ENCODE data around the gene GPR137C. TPM values are rescaled to one million over a fixed set of nuclear protein-coding genes. Genes with fewer than 3 reads are reported as not detected.

The GPR137C gene
- 1.6 and 6.1 TPM in 2 replicates for total RNA-seq (ENCODE audit: low replicate concordance)
- long read RNA-seq: 0 reads

GRCh38 chr14:52552063-52552988, at the start of gene GPR137C, which contains the start of gene TXNDC16:
Gene GPR137C, plus strand, starts transcription at chr14:52552836. Its CDS starts 312 bp downstream, at chr14:52553148.
Gene TXNDC16, minus strand, starts transcription at chr14:52552505. Its CDS starts 8,948 bp downstream, at chr14:52543557.
- TF ChIP-seq CTCF (conservative IDR thresholded peaks at IDR 0.05): no peak
- peak; percentile 98 for DNase-seq (ENCODE audit: extremely low spot score, unreplicated experiment)
- Mint-ChIP-seq H3K27ac (peak within 1 kb of the TSS; percentile 94), H3K9me3 (peaks cover 7% of the 10 kb centered on the region), H3K27me3 (no peaks in the 10 kb centered on the region), H3K4me1 (ENCODE audit: unreplicated experiment) (peaks cover 15% of the 10 kb centered on the region), H3K4me3 (peak within 1 kb of the TSS; percentile 99), H3K36me3 (peaks cover 8% of the 10 kb centered on the region)

- DNase-seq (ENCODE audit: extremely low spot score, unreplicated experiment): no peak
- no peak overlapping the region for H3K27ac Mint-ChIP-seq
- H3K27me3 Mint-ChIP-seq: no peaks in the 10 kb centered on the region
- peaks cover 14% of the 10 kb centered on the region for H3K4me1 Mint-ChIP-seq (ENCODE audit: unreplicated experiment)
- H3K4me3 Mint-ChIP-seq: no peak overlapping the region
- H3K36me3 Mint-ChIP-seq: peaks cover 10% of the 10 kb centered on the region
- TF ChIP-seq CTCF (conservative IDR thresholded peaks at IDR 0.05): no peak
- no peaks in the 10 kb centered on the region for H3K9me3 Mint-ChIP-seq
Measured at GRCh38 chr14:52513249-52513648, 39.4 kb upstream of the GPR137C start.

GRCh38 chr14:52514046-52514811, 38.4 kb upstream of the GPR137C start:
- Mint-ChIP-seq H3K4me3 (peak overlapping the region; percentile 12), H3K27ac (no peak overlapping the region), H3K36me3 (peaks cover 5% of the 10 kb centered on the region)

GRCh38 chr14:52522033-52522432, 30.6 kb upstream of the GPR137C start:
- Mint-ChIP-seq H3K9me3 (no peaks in the 10 kb centered on the region), H3K36me3 (peaks cover 17% of the 10 kb centered on the region)

More at GRCh38 chr14:52514046-52514811, 38.4 kb upstream of the GPR137C start:
- no peak for DNase-seq (ENCODE audit: extremely low spot score, unreplicated experiment)
- no peak for TF ChIP-seq CTCF (conservative IDR thresholded peaks at IDR 0.05)
- Mint-ChIP-seq H3K9me3 (no peaks in the 10 kb centered on the region), H3K4me1 (ENCODE audit: unreplicated experiment) (peaks cover 14% of the 10 kb centered on the region), H3K27me3 (no peaks in the 10 kb centered on the region)

More at GRCh38 chr14:52522033-52522432, 30.6 kb upstream of the GPR137C start:
- H3K4me3 Mint-ChIP-seq: no peak overlapping the region
- no peak overlapping the region for H3K27ac Mint-ChIP-seq
- H3K4me1 Mint-ChIP-seq (ENCODE audit: unreplicated experiment): peaks cover 13% of the 10 kb centered on the region
- no peak for TF ChIP-seq CTCF (conservative IDR thresholded peaks at IDR 0.05)
- DNase-seq (ENCODE audit: extremely low spot score, unreplicated experiment): no peak
- no peaks in the 10 kb centered on the region for H3K27me3 Mint-ChIP-seq

Data from type B pancreatic cell (in vitro differentiated cells).